Kidney (tissue), 14 donors: ENCODE measurements around the gene SEMA5A. TPM values are rescaled to one million over a fixed set of nuclear protein-coding genes. Genes with fewer than 3 reads are reported as not detected.

ENCODE experiments used
- DNase-seq, 5 donors: peaks; one replicate each; pipeline ENCODE4 v3.0.0-alpha.2; 2013 to 2020
- FAIRE-seq: peaks from 2 replicates; lab custom pipeline; 2012; peaks lifted over from hg19 to GRCh38; lab: Jason Lieb, UNC
- H3K27ac ChIP-seq, 2 donors: one replicate each; pipeline ENCODE4 v1.7.0; 2013; ENCODE audit warnings: low read depth in 2 of 2, low read length in 2 of 2, inconsistent platforms in 1 of 2
- H3K27me3 ChIP-seq: one replicate; pipeline ENCODE4 v1.7.1; 2013; ENCODE audit warnings: low read length, inconsistent platforms; ENCODE audit not compliant: control insufficient read depth, insufficient read depth
- H3K36me3 ChIP-seq, 3 donors: one replicate each; pipeline versions ENCODE4 v1.7.0 to v1.7.1; 2013; ENCODE audit warnings: low read length in 3 of 3, control low read depth in 1 of 3, inconsistent platforms in 1 of 3; ENCODE audit not compliant: insufficient read depth in 3 of 3, control insufficient read depth in 2 of 3
- H3K4me1 ChIP-seq, 3 donors: one replicate each; pipeline versions ENCODE4 v1.7.0 to v1.7.1; 2013; ENCODE audit warnings: low read length in 3 of 3, inconsistent platforms in 1 of 3, low read depth in 1 of 3; ENCODE audit not compliant: control insufficient read depth in 2 of 3, insufficient read depth in 2 of 3
- H3K4me3 ChIP-seq, 3 donors: one replicate each; pipeline versions ENCODE4 v1.7.0 to v1.8.1; 2013; ENCODE audit warnings: low read length in 3 of 3, control low read depth in 1 of 3, inconsistent platforms in 1 of 3
- H3K9ac ChIP-seq, 3 donors: one replicate each; pipeline versions ENCODE4 v1.7.0 to v1.7.1; 2013; ENCODE audit warnings: low read length in 3 of 3, control low read depth in 1 of 3, inconsistent platforms in 1 of 3
- H3K9me3 ChIP-seq, 3 donors: one replicate each; pipeline versions ENCODE4 v1.7.0 to v1.7.1; 2013; ENCODE audit warnings: low read length in 3 of 3, control low read depth in 1 of 3, inconsistent platforms in 1 of 3; ENCODE audit not compliant: control insufficient read depth in 2 of 3, insufficient read depth in 1 of 3
- intact Hi-C: fragments of 100-400 bp; cut with DNase I; formaldehyde crosslinking; loops from one replicate; pipeline ENCODE4 v1.11.1; 2022
- polyA plus RNA-seq: library from polyadenylated mRNA; stranded (reverse); fragments of 350-450 nt; fragmentation: Illumina TruSeq; extraction: RNeasy Lipid Tissue Mini Kit (QIAGEN cat#74804); gene quantifications from one replicate; pipeline ENCODE4 v1.2.3, GENCODE V29; 2014; ENCODE audit warnings: low read depth, low replicate concordance; ENCODE audit not compliant: insufficient read depth
- total RNA-seq: library from RNA; stranded (reverse); fragmentation: NEBNext Ultra II Directional; extraction: Animal tissue kit (Norgen Biotek cat#: 25700); gene quantifications from one replicate; pipeline ENCODE4 v1.2.1, GENCODE V29; 2021
- TF ChIP-seq, protein P1 (sequence below): IDR thresholded peaks from 3 replicates; pipeline ENCODE4 v1.5.1; 2012; ENCODE audit warnings: mild to moderate bottlenecking, moderate library complexity, borderline replicate concordance; ENCODE audit not compliant: insufficient read depth; ENCODE audit errors: extremely low read depth
- donor health status: control.
- donor health status: control.
- donor health status: control.
- donor health status: control.
- donor health status: control.
- donor health status: DM: yes; HTN: yes; CAD: no.
- donor health status: Normal renal cell carcinoma (clear cell type).

SEMA5A gene
- total and polyA plus RNA-seq, 2 donors from 2014 or later = 7.9 to 23.3 TPM

DNA sequence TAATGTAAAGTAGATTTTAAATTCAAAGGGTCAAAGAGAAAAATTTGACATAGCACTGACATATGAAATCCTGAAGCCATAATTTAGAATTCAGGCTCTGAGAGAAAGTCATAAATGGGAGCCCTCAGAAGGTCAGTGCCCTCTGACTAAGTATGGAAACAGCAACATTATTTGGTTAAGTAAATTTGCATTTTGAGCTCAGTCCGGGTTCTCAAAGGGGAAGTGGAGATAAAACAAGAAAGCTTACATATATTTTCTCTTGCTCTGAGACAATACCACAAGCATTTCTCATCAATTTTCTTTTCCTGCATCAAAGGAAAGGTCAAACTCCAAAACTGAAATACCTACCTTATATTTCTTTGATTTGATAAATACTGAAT is 348.0 kb downstream of the SEMA5A start:
- Histone ChIP-seq H3K9ac (no peak overlapping the region), H3K9me3 (no peaks in the 10 kb centered on the region), H3K27ac (no peak overlapping the region), H3K4me1 (no peaks in the 10 kb centered on the region), H3K27me3 (no peaks in the 10 kb centered on the region), H3K36me3 (peaks cover 0 to 3% (median 0%) of the 10 kb centered on the region in 3 donors), H3K4me3 (no peak overlapping the region)
- DNase-seq (no peak), FAIRE-seq (no peak)
- TF ChIP-seq, protein P1, sequence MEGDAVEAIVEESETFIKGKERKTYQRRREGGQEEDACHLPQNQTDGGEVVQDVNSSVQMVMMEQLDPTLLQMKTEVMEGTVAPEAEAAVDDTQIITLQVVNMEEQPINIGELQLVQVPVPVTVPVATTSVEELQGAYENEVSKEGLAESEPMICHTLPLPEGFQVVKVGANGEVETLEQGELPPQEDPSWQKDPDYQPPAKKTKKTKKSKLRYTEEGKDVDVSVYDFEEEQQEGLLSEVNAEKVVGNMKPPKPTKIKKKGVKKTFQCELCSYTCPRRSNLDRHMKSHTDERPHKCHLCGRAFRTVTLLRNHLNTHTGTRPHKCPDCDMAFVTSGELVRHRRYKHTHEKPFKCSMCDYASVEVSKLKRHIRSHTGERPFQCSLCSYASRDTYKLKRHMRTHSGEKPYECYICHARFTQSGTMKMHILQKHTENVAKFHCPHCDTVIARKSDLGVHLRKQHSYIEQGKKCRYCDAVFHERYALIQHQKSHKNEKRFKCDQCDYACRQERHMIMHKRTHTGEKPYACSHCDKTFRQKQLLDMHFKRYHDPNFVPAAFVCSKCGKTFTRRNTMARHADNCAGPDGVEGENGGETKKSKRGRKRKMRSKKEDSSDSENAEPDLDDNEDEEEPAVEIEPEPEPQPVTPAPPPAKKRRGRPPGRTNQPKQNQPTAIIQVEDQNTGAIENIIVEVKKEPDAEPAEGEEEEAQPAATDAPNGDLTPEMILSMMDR = no peak
- intact Hi-C loops = no loop called here

DNA sequence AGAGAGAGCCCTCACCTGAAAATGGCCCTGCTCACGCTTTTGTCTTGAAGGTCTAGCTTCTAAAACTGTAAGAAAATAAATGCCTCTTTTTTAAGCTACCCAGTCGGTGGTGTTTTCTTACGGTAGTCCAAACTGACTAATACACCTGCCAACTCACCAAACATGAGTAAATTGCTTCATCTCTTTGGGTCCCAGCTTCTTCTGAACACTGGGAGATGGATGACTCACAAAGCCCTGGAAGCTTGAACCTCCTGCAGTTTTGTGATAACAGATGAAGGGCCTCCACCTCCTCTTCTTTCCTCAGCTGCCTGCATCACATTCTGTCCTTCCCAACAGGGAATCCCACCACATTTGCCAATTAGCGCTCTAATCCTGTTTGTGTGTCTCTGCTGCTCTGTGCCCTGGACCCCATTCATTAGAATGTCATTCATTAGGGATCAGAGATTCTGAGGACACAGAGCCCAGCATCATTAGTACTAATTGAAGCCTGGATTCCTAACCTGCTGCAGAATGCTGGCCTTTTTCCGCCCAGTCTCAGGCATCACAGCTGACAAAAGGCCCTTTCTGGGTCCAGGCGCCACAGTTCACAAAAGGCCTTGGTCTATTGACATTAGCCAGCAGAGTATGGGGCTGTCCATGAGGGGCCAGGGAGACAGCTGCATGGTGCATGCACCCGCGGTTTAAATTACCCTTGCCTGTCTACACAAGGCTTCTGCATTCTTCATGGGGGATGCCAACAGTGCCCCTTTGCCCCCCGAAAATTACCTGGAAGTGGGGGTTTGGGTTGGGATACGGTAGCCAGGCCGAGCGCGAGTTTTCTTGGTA is 349.3 kb downstream of the SEMA5A start:
- Histone ChIP-seq H3K4me3 (no peak overlapping the region), H3K9ac (no peak overlapping the region), H3K36me3 (peaks cover 0 to 3% (median 0%) of the 10 kb centered on the region in 3 donors), H3K4me1 (no peaks in the 10 kb centered on the region), H3K9me3 (no peaks in the 10 kb centered on the region), H3K27ac (no peak overlapping the region), H3K27me3 (no peaks in the 10 kb centered on the region)
- FAIRE-seq = no peak
- no peak for DNase-seq
- intact Hi-C loops = no loop called here
- TF ChIP-seq, protein P1 = no peak

DNA sequence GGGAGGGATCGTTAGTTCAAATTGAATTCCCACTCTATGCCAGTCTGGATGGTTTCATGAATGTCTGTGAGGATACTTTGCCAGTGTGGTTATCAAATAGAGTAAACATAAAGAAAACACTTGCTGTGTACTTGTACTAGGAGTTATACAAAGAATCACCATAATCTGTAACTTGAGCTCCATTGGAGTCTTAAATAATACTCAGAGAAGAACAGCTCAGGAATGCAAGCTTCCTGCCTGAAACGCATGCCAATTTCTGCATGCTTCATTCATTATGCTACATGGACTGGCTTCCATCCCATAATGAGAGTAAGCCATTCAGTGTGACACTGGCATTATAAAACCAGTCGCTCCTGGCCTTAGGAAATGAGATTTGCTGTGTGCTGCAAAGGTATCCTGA is 351.4 kb downstream of the SEMA5A start:
- Histone ChIP-seq H3K27ac (no peak overlapping the region), H3K4me3 (no peak overlapping the region), H3K27me3 (no peaks in the 10 kb centered on the region), H3K9ac (no peak overlapping the region), H3K4me1 (no peaks in the 10 kb centered on the region), H3K36me3 (peaks cover 0 to 3% (median 0%) of the 10 kb centered on the region in 3 donors), H3K9me3 (no peaks in the 10 kb centered on the region)
- DNase-seq (peak in 2 of 5 donors; percentile 18 to 35), FAIRE-seq (no peak)
- intact Hi-C loops = no loop called here
- TF ChIP-seq, protein P1 = no peak
